ENCODE data around the gene MAB21L1. TPM values are rescaled to one million over a fixed set of nuclear protein-coding genes. Genes with fewer than 3 reads are reported as not detected.

Gene MAB21L1
- total RNA-seq, 1 donor: 3.7 TPM

GRCh38 chr13:35502456-35502855 lies 26.0 kb upstream of the MAB21L1 start:
- DNase-seq (ENCODE audit: low read depth): no peak
- TF ChIP-seq CTCF (IDR thresholded peaks at IDR 0.05; ENCODE audit: insufficient read depth, low read length): no peak
- no peak overlapping the region for H3K4me3 ChIP-seq (ENCODE audit: low read depth, low read length)

DNA sequence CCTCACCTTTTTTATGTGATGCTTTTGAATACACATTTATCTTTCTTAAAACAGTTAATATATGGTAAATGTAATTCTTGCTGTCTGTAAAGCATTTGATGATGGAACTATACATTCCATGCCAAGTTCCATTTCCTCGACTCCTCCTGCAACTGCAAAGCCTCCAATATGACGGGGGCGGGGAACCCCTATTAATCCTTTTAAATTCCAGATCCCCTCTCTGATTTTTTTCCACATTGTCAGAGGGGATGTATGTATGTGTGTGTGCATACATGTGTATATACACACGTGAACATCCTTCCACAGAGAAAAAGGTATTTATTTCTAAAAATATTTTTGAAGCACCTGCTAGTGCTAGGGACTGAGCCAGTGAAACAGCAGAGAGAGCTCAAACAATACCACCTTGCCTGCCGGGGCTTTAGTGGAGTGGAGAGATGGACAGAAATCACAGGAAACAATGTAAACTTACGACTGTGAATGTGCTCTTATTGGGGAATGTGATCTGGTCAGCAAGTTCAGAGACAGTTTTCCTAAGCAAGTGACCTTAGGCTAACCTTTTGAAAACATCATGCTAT lies 25.3 kb upstream of the MAB21L1 start:
- H3K4me3 ChIP-seq (ENCODE audit: low read depth, low read length): no peak overlapping the region
- TF ChIP-seq CTCF (IDR thresholded peaks at IDR 0.05; ENCODE audit: insufficient read depth, low read length): no peak
- no peak for DNase-seq (ENCODE audit: low read depth)

DNA sequence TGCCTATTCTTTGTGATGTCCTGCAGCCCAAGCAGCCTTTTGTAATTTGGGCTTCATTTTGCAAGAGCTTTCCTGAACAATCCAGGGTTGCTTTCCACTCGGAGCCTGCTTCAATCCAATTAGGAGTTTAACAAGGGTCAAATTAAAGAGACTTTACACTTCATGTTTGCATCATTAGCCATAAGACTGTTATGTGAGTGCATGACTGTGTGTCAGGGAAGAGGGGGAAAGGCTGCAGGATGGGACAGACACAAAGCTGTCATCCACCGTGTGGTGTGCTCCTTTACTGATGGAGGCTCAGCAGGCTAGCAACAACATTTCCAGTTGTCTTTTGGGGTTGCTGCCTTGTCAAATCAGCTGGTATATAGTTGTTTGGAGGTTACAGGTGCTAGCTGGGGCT lies 23.7 kb upstream of the MAB21L1 start:
- no peak overlapping the region for H3K4me3 ChIP-seq (ENCODE audit: low read depth, low read length)
- no peak for TF ChIP-seq CTCF (IDR thresholded peaks at IDR 0.05; ENCODE audit: insufficient read depth, low read length)
- no peak for DNase-seq (ENCODE audit: low read depth)

GRCh38 chr13:35499676-35500075 lies 23.2 kb upstream of the MAB21L1 start:
- no peak overlapping the region for H3K4me3 ChIP-seq (ENCODE audit: low read depth, low read length)
- no peak for TF ChIP-seq CTCF (IDR thresholded peaks at IDR 0.05; ENCODE audit: insufficient read depth, low read length)
- DNase-seq (ENCODE audit: low read depth): no peak

DNA sequence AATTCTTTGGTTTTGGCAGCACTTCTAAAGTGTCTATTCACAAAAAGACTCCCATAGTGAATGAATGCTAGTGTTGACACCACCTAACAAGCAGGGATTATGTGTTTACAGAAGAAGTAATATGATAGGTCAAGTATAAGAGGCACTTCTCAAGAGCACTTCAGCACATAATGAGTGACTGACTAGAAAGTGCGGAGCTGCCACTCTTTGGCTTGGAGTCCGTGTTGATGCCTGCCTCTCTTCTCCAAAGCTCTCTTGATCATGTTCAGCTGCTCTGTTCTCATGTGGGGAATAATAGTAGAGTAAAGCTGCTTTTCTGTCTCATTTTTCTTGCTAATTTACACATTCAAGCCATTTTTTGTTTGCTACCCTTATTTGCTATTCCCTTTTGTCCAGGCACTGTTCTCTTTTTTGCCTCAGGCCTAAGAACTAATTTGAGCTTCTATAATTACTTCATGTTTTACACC lies 22.7 kb upstream of the MAB21L1 start:
- DNase-seq (ENCODE audit: low read depth): no peak
- no peak overlapping the region for H3K4me3 ChIP-seq (ENCODE audit: low read depth, low read length)
- no peak for TF ChIP-seq CTCF (IDR thresholded peaks at IDR 0.05; ENCODE audit: insufficient read depth, low read length)

DNA sequence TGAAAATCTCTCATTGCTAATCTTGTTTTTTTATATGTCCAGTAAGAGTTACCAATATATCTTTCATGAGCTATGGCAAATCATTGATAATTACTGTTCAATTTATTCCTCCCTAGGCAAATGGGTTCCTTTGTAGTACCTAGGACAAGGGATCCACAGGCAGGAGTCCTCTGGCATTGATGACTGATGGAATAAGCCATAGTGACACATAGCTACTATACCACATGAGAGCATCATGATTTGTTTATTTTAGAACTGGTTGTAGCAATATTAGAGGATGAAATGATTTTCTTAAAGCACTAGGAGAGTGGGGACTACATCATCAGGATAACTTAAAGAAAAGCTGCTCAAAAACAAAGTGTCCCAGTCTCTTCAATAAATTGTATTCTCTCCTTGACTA lies 21.7 kb upstream of the MAB21L1 start:
- no peak for DNase-seq (ENCODE audit: low read depth)
- H3K4me3 ChIP-seq (ENCODE audit: low read depth, low read length): no peak overlapping the region
- TF ChIP-seq CTCF (IDR thresholded peaks at IDR 0.05; ENCODE audit: insufficient read depth, low read length): no peak
